Measurements from ENCODE around the gene RPS3.
"Not testable (repeated sequence)": the region's sequence is repeated elsewhere in the genome, so short reads cannot be mapped to it uniquely, and the experiment has no call there.

Gene RPS3

DNA sequence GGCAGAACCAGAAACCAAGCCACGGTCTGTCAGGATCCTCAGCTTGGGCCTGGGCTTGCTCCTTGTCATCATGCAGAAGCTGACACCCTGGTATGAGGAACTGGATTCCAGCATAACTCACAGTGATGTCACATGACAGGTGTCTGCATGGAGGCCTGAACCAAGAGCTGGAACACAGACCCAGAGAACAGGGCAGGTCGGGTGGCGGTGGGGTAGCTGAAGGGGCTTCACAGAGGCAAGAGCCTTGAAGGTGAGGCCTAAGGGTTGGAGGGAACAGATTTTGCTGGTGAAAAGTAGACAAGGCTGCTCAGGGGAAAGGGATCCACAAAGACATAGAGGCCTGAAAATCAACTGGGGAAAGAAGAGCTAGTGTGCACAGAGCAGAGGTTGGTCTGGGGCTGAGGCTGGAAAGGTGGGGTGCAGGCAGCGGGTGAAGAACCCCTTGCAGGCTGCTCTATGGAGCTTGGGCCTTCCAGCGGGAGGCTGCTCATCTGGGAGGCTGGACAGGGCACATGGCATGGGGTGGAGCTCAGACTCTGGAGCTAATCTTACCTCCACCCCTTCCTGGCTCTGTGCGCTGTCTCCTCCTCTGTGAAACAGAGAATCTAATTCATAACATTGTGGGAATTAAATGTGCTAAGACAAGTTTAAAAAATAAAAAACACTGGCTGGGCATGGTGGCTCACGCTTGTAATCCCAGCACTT is 18.4 kb upstream of the RPS3 start:
- peak; percentile 89 for DNase-seq

GRCh38 chr11:75383246-75383645 is 16.1 kb upstream of the RPS3 start:
- DNase-seq = peak; percentile 93

DNA sequence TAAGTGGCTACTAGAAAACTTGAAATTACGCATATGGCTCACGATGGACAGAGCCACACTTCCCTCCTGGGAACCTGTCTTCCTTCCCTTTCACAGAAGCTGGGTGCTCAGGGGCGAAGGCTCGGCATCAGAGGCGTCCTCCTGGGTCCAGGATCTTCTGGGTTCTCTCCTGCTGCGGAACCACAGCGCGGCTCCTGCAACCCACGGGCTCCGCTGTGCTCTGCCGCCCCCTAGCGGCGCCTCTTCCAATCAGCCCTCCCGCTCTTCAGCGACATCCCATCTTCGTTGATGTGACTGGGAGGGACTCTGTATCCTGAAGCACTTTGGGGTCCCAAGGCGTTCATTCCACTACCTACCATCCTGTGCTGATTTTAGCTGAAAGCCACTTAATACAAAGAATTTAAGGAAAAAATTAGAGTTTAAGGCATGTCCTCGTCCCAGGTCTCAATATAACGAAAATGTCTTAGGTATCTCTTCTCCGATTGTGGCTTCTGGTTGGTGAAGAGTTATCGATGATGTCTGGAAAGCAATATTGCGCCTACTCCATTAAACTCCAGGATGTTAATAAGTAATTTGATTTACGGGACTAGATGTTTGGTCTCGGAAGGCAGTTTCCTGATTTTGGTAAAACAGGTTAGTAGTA is 14.8 kb upstream of the RPS3 start:
- DNase-seq = peak; percentile 96

DNA sequence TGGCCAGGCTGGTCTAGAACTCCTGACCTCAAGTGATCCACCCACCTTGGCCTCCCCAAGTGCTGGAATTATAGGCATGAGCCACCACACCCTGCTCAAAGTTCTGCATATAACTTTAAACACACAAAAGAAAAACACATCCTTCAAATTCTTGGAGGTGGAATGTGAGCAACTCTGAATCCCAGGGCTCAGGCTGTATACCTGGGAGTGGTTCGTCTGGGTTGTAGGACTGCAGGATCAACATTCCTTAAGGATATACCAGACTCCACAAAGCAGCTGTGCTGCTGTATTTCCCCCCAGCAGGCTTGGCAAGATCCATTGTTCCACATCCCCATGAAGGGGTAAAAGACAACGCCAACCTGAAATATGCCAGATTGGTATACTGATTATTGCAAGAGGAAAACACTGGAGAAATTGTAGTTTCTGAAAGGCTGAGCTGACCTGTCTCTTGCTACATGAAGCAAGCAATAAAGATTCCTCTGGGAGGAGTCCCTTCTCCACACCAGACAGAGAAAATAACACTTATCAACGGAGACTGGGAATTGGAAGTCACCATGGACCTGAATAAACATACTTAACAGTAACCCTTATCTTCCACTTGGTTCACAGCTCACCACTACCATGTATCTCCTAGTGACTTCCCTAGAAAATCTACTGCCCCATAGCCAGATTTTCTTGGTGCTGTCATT is 12.2 kb upstream of the RPS3 start:
- DNase-seq = peak; percentile 55

DNA sequence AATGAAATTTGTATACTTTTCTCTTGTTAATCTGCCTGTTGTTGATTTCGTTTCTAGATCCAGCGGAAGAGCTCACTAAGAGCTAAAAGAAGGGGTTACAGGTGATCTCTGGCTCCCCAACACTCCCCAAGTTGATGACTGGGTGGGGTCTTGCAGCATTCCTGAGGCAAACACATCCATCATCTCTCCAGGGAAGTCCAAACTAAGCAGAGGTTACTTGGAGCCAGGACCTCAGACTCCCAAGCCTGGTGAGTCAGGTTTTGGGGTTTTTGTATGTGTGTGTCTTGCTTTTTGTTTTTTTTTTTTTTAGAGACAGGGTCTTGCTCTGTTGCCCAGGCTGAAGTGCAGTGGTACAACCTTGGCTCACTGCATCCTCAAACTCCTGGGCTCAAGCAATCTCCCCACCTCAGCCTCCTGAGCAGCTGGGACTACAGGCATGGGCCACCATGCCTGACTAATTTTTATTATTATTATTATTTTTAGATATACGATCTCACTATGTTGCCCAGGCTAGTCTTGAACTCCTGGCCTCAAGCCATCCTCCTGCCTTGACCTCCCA is 11.5 kb upstream of the RPS3 start:
- DNase-seq = no peak

- peak; percentile 97 for DNase-seq
Observed at GRCh38 chr11:75388386-75389275, 10.7 kb upstream of the RPS3 start.

DNA sequence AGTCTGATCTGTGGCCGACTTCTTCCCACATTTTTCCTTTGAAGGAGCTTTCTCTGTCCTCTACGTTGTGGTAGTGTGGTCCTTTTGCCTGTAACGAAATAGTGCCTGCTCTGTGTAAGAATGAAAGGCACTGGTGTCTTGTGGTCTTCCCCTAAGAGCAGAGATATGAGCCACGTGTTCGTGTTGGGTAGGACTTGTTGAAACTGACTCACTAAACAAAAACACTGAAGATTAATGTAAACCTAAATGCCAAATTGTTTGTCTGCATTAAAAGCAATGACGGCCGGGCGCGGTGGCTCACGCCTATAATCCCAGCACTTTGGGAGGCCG is 10.1 kb upstream of the RPS3 start:
- DNase-seq = no peak

DNA sequence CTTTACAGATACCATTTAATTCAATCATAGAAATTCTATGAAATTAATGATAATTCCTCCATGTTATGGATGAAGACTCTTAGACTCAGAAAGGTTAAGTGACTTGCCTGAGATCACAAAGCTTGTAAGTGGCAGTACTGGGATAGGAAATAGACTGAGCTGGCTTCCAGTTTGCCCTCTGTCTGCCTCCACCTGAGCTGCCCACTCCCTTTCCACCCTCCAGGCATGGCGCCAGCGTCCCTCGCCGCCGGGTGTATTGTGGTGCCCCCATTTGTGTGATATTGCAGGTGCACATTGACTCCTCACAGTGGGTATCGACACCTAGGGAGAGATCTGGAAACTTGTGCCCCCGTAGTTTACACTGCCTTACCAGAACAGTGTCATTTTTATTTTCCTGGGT is 9.4 kb upstream of the RPS3 start:
- DNase-seq = no peak

- no peak for DNase-seq
Observed at GRCh38 chr11:75394085-75394840, 5.1 kb upstream of the RPS3 start.

DNA sequence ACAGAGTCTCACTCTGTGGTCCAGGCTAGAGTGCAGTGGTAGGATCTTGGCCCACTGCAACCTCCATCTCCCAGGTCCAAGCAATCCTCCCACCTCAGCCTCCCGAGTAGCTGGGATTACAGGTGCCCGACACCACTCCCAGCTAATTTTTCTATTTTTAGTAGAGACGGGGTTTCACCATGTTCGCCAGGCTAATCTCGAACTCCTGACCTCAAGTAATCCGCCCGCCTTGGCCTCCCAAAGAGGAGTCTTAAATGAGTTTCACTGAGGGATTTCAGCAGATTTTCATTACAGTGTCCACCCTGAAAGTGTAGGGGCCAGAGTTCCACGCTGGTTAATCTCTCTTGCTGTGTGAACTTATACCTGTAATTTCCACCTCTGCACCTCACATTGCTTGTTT is 412 bp upstream of the RPS3 start:
- no peak for DNase-seq

- DNase-seq = peak; percentile 70
Observed at GRCh38 chr11:75400146-75400865, 988 bp downstream of the RPS3 start.

GRCh38 chr11:75402002-75402773 is 2.9 kb downstream of the RPS3 start:
- no peak for DNase-seq

- no peak for DNase-seq
Observed at GRCh38 chr11:75403037-75403436, 3.7 kb downstream of the RPS3 start.

DNA sequence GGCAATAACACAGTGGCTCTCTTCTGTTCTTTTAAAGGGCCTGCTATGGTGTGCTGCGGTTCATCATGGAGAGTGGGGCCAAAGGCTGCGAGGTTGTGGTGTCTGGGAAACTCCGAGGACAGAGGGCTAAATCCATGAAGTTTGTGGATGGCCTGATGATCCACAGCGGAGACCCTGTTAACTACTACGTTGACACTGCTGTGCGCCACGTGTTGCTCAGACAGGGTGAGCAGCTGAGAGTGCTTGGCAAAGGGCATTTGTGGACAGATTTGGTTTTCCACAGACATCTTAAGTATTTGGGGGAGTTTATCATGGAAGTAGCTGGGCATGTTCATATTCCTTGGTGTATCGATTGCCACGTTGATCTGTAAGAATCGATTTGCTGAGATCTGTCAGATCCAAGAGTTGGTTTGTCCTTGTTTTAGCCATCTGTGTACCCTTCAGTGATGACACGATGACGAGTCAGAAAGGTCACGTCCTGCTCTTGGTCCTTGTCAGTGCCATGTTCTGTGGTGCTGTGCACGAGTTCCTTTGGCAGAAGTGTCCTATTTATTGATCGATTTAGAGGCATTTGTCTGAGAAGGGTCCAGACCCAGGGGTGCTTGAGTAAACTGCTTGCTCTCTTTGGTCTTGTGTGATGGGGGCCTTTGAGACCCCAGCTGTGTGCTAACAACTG is 4.8 kb downstream of the RPS3 start:
- no peak for DNase-seq

- peak; percentile 85 for DNase-seq
Observed at GRCh38 chr11:75406338-75406777, 7.0 kb downstream of the RPS3 start.

- no peak for DNase-seq
Observed at GRCh38 chr11:75408957-75409219, 9.6 kb downstream of the RPS3 start.

DNA sequence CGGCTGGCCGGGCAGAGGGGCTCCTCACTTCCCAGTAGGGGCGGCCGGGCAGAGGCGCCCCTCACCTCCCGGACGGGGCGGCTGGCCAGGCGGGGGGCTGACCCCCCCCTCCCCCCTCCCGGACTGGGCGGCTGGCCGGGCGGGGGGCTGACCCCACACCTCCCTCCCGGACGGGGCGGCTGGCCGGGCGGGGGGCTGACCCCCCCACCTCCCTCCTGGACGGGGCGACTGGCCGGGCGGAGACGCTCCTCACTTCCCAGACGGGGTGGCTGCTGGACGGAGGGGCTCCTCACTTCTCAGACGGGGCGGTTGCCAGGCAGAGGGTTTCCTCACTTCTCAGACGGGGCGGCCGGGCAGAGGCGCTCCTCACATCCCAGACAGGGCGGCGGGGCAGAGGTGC is 10.7 kb downstream of the RPS3 start:
- not testable (repeated sequence) for DNase-seq

DNA sequence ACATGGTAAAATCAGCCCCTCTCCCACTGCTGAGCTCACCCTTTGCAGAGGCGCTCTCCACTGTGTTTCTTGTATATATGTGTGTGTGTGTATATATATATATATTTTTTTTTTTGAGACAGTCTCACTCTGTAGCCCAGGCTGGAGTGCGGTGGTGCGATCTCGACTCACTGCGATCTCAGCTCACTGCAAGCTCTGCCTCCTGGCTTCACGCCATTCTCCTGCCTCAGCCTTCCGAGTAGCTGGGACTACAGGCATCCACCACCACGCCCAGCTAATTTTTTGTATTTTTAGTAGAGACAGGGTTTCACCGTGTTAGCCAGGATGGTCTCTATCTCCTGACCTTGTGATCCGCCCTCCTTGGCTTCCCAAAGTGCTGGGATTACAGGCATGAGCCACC is 13.8 kb downstream of the RPS3 start:
- DNase-seq = not testable (repeated sequence)

GRCh38 chr11:75413864-75414263 is 14.5 kb downstream of the RPS3 start:
- no peak for DNase-seq

All from DMS53 (cell line).